A549 (cell line): ENCODE results near the gene CD80. TPM values are rescaled to one million over a fixed set of nuclear protein-coding genes. Genes with fewer than 3 reads are reported as not detected.

Experiments
- ATAC-seq, 2 experiments: fragments of 200-7000 bp in 1 of 2; fragments of >200 bp in 1 of 2; cut with Nextera tagmentation in 1 of 2; cut with Tn5 transposase in 1 of 2; 3 replicates each; pipeline versions ENCODE4 v1.8.0 to v1.9.1; 2018 to 2020; ENCODE audit warnings: mild to moderate bottlenecking in 1 of 2, moderate library complexity in 1 of 2
- CTCF ChIA-PET: fragments of 300-600 bp; sonication (Branson Sonifier 250); formaldehyde crosslinking; extraction: SDS; loops from one replicate; lab custom pipeline; 2021; ENCODE audit warnings: antibody characterized with exemption, inconsistent platforms; lab: Yijun Ruan, JAX
- POLR2A ChIA-PET: fragments of 350-600 bp; formaldehyde crosslinking; extraction: SDS; loops from one replicate; lab custom pipeline; 2021; ENCODE audit warnings: antibody characterized with exemption, inconsistent platforms; lab: Yijun Ruan, JAX
- DNase-seq, 2 experiments: peaks; one replicate each; pipeline versions ENCODE4 v3.0.0 to v3.0.0-alpha.2; 2011 to 2016; ENCODE audit warnings: low read depth in 1 of 2, low spot score in 1 of 2
- FAIRE-seq: peaks from 2 replicates; lab custom pipeline; 2011; peaks lifted over from hg19 to GRCh38; lab: Jason Lieb, UNC
- H3K27ac ChIP-seq, 2 experiments: fragments of >200 bp; sonication (Bioruptor Twin); formaldehyde crosslinking; 3 replicates each; pipeline ENCODE4 v1.5.1; 2016 to 2017
- H3K4me1 ChIP-seq: fragments of >200 bp; sonication (Bioruptor Twin); formaldehyde crosslinking; 3 replicates; pipeline ENCODE4 v1.6.1; 2016
- H3K4me2 ChIP-seq: fragments of >200 bp; sonication (Bioruptor Twin); formaldehyde crosslinking; 3 replicates; pipeline ENCODE4 v1.6.1; 2016
- H3K4me3 ChIP-seq: fragments of >200 bp; sonication (Bioruptor Twin); formaldehyde crosslinking; 3 replicates; pipeline ENCODE4 v1.5.1; 2016
- H3K9me3 ChIP-seq: fragments of >200 bp; sonication (Bioruptor Twin); formaldehyde crosslinking; 3 replicates; pipeline ENCODE4 v1.6.1; 2016
- BHLHE40 ChIP-seq: IDR thresholded peaks from 2 replicates; pipeline ENCODE4 v1.6.1; 2012; ENCODE audit warnings: low read depth, low read length, inconsistent platforms
- CHD2 ChIP-seq: fragments of 150-350 bp; IDR thresholded peaks from 2 replicates; pipeline ENCODE4 v1.6.1; 2014; ENCODE audit warnings: low read length; ENCODE audit not compliant: partially characterized antibody
- MAFK ChIP-seq: fragments of 450-650 bp; IDR thresholded peaks from 2 replicates; pipeline ENCODE4 v1.6.1; 2014; ENCODE audit not compliant: partially characterized antibody
- WGBS: methylation state at CpG from one replicate; pipeline ENCODE4 v1.1.6; 2017; ENCODE audit errors: missing lambda C conversion rate; 5-methylcytosine and 5-hydroxymethylcytosine counted together
- polyA plus RNA-seq, 4 experiments: library from polyadenylated mRNA; depleted of rRNA in 3 of 4; stranded (reverse); fragments of >200 nt; fragmentation: RNase III in 1 of 4; extraction: RNeasy Plus Mini Kit Qiagen cat#74134 plus additional on column Dnase treatment in 1 of 4; gene quantifications; 2 replicates in 3 of 4; 3 replicates in 1 of 4; pipeline ENCODE4 v1.2.3, GENCODE V29; 2011 to 2017
- TF ChIP-seq, protein P1 (sequence below): IDR thresholded peaks from 2 replicates; pipeline ENCODE4 v1.6.1; 2012
- TF ChIP-seq, protein P2 (sequence below): fragments of >200 bp; sonication (Bioruptor Twin); formaldehyde crosslinking; IDR thresholded peaks from 2 replicates; pipeline ENCODE4 v1.6.1; 2016
- TF ChIP-seq, protein P3 (sequence below): fragments of >200 bp; sonication (Bioruptor Twin); formaldehyde crosslinking; IDR thresholded peaks from 3 replicates; pipeline ENCODE4 v1.6.1; 2016
- TF ChIP-seq, protein P4 (sequence below): IDR thresholded peaks from 2 replicates; pipeline ENCODE4 v1.6.1; 2012
- TF ChIP-seq, protein P5 (sequence below): fragments of >200 bp; sonication (Bioruptor Twin); formaldehyde crosslinking; IDR thresholded peaks from 3 replicates; pipeline ENCODE4 v1.5.1; 2016
- TF ChIP-seq, protein P6 (sequence below): fragments of 200-600 bp; sonication (generic); IDR thresholded peaks from 2 replicates; pipeline ENCODE4 v1.6.1; 2016; ENCODE audit warnings: antibody characterized with exemption, mild to moderate bottlenecking, moderate library complexity

CD80 gene
- polyA plus RNA-seq, 2 of the 4 experiments (the other 2 are of a cell fraction): 0.08 TPM; not detected in 1

DNA sequence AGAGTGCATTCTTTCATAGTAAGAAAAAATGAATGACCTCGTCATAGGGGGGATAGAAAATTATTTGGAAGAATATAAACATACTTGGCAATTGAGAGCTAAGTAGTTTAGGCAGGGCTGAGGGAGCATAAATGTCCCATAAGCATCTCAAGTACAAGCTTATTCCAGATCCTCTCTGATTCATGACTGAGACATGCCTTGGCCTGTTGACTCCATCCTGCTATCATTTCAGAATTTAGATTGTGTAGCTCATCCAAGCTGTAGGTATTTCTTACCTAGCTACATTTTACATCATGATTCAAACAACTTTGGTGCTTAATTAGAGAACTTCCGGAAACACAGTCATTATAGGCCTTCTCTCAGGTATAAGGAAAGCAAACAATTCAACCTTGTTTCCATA lies 78.3 kb downstream of the CD80 start:
- no peaks in the 10 kb centered on the region for H3K4me1 ChIP-seq
- no peaks in the 10 kb centered on the region for H3K9me3 ChIP-seq
- no peak overlapping the region for H3K27ac ChIP-seq
- ChIA-PET CTCF (no interaction called here), POLR2A (interaction anchor here (0.6 kb wide), 1 partner anchor 8 kb away, joined by 5 read pairs; no protein-coding TSS in a partner anchor)
- FAIRE-seq (no peak), DNase-seq (no peak), ATAC-seq (no peak)
- no peak overlapping the region for H3K4me2 ChIP-seq
- TF ChIP-seq MAFK (no peak), BHLHE40 (no peak), CHD2 (no peak)
- TF ChIP-seq, protein P1, sequence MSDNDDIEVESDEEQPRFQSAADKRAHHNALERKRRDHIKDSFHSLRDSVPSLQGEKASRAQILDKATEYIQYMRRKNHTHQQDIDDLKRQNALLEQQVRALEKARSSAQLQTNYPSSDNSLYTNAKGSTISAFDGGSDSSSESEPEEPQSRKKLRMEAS: no peak
- TF ChIP-seq, protein P2, sequence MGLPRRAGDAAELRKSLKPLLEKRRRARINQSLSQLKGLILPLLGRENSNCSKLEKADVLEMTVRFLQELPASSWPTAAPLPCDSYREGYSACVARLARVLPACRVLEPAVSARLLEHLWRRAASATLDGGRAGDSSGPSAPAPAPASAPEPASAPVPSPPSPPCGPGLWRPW: no peak
- TF ChIP-seq, protein P3, sequence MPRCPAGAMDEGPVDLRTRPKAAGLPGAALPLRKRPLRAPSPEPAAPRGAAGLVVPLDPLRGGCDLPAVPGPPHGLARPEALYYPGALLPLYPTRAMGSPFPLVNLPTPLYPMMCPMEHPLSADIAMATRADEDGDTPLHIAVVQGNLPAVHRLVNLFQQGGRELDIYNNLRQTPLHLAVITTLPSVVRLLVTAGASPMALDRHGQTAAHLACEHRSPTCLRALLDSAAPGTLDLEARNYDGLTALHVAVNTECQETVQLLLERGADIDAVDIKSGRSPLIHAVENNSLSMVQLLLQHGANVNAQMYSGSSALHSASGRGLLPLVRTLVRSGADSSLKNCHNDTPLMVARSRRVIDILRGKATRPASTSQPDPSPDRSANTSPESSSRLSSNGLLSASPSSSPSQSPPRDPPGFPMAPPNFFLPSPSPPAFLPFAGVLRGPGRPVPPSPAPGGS: no peak
- TF ChIP-seq, protein P4, sequence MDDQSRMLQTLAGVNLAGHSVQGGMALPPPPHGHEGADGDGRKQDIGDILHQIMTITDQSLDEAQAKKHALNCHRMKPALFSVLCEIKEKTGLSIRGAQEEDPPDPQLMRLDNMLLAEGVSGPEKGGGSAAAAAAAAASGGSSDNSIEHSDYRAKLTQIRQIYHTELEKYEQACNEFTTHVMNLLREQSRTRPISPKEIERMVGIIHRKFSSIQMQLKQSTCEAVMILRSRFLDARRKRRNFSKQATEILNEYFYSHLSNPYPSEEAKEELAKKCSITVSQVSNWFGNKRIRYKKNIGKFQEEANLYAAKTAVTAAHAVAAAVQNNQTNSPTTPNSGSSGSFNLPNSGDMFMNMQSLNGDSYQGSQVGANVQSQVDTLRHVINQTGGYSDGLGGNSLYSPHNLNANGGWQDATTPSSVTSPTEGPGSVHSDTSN: no peak
- TF ChIP-seq, protein P5, sequence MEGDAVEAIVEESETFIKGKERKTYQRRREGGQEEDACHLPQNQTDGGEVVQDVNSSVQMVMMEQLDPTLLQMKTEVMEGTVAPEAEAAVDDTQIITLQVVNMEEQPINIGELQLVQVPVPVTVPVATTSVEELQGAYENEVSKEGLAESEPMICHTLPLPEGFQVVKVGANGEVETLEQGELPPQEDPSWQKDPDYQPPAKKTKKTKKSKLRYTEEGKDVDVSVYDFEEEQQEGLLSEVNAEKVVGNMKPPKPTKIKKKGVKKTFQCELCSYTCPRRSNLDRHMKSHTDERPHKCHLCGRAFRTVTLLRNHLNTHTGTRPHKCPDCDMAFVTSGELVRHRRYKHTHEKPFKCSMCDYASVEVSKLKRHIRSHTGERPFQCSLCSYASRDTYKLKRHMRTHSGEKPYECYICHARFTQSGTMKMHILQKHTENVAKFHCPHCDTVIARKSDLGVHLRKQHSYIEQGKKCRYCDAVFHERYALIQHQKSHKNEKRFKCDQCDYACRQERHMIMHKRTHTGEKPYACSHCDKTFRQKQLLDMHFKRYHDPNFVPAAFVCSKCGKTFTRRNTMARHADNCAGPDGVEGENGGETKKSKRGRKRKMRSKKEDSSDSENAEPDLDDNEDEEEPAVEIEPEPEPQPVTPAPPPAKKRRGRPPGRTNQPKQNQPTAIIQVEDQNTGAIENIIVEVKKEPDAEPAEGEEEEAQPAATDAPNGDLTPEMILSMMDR: no peak
- TF ChIP-seq, protein P6, sequence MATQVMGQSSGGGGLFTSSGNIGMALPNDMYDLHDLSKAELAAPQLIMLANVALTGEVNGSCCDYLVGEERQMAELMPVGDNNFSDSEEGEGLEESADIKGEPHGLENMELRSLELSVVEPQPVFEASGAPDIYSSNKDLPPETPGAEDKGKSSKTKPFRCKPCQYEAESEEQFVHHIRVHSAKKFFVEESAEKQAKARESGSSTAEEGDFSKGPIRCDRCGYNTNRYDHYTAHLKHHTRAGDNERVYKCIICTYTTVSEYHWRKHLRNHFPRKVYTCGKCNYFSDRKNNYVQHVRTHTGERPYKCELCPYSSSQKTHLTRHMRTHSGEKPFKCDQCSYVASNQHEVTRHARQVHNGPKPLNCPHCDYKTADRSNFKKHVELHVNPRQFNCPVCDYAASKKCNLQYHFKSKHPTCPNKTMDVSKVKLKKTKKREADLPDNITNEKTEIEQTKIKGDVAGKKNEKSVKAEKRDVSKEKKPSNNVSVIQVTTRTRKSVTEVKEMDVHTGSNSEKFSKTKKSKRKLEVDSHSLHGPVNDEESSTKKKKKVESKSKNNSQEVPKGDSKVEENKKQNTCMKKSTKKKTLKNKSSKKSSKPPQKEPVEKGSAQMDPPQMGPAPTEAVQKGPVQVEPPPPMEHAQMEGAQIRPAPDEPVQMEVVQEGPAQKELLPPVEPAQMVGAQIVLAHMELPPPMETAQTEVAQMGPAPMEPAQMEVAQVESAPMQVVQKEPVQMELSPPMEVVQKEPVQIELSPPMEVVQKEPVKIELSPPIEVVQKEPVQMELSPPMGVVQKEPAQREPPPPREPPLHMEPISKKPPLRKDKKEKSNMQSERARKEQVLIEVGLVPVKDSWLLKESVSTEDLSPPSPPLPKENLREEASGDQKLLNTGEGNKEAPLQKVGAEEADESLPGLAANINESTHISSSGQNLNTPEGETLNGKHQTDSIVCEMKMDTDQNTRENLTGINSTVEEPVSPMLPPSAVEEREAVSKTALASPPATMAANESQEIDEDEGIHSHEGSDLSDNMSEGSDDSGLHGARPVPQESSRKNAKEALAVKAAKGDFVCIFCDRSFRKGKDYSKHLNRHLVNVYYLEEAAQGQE: no peak
- no peak overlapping the region for H3K4me3 ChIP-seq
- 82% methylated on average over 2 of the region's 2 CpGs for WGBS

Other genes starting within 250 kb of the CD80 start
- gene TMEM39A, start 96.0 kb downstream of the CD80 start, polyA plus RNA-seq (2011; rRNA removed): 21.9 and 38.9 TPM in 2 replicates
- gene TMEM39A, start 96.0 kb downstream of the CD80 start, polyA plus RNA-seq (2017; fragmentation: RNase III; extraction: RNeasy Plus Mini Kit Qiagen cat#74134 plus additional on column Dnase treatment): 13.9 to 16.9 TPM (median 15.7 TPM) in 3 replicates
- gene POGLUT1, start 90.7 kb downstream of the CD80 start, polyA plus RNA-seq (2011; rRNA removed): 19.2 and 19.4 TPM in 2 replicates
- gene POGLUT1, start 90.7 kb downstream of the CD80 start, polyA plus RNA-seq (2017; fragmentation: RNase III; extraction: RNeasy Plus Mini Kit Qiagen cat#74134 plus additional on column Dnase treatment): 10.2 to 11.4 TPM (median 11.4 TPM) in 3 replicates
- 127 and 135 TPM in 2 replicates for gene TIMMDC1, start 61.1 kb downstream of the CD80 start, polyA plus RNA-seq (2011; rRNA removed)
- gene TIMMDC1, start 61.1 kb downstream of the CD80 start, polyA plus RNA-seq (2017; fragmentation: RNase III; extraction: RNeasy Plus Mini Kit Qiagen cat#74134 plus additional on column Dnase treatment): 89.8 to 97.0 TPM (median 90.1 TPM) in 3 replicates
- 3.7 and 4.1 TPM in 2 replicates for gene ADPRH, start 19.9 kb upstream of the CD80 start, polyA plus RNA-seq (2011; rRNA removed)
- gene ADPRH, start 19.9 kb upstream of the CD80 start, polyA plus RNA-seq (2017; fragmentation: RNase III; extraction: RNeasy Plus Mini Kit Qiagen cat#74134 plus additional on column Dnase treatment): 3.3 to 4.2 TPM (median 3.8 TPM) in 3 replicates
- 0.18 and 0.41 TPM in 2 replicates for gene PLA1A, start 38.3 kb upstream of the CD80 start, polyA plus RNA-seq (2011; rRNA removed)
- 0.12 to 0.17 TPM (median 0.12 TPM) in 3 replicates for gene PLA1A, start 38.3 kb upstream of the CD80 start, polyA plus RNA-seq (2017; fragmentation: RNase III; extraction: RNeasy Plus Mini Kit Qiagen cat#74134 plus additional on column Dnase treatment)
- gene POPDC2, start 101.0 kb upstream of the CD80 start, polyA plus RNA-seq (2011; rRNA removed): 0.62 and 1.0 TPM in 2 replicates
- gene POPDC2, start 101.0 kb upstream of the CD80 start, polyA plus RNA-seq (2017; fragmentation: RNase III; extraction: RNeasy Plus Mini Kit Qiagen cat#74134 plus additional on column Dnase treatment): 0.17 to 0.74 TPM (median 0.54 TPM) in 3 replicates
- gene COX17, start 117.8 kb upstream of the CD80 start, polyA plus RNA-seq (2011; rRNA removed): 75.7 and 79.0 TPM in 2 replicates
- gene COX17, start 117.8 kb upstream of the CD80 start, polyA plus RNA-seq (2017; fragmentation: RNase III; extraction: RNeasy Plus Mini Kit Qiagen cat#74134 plus additional on column Dnase treatment): 149 to 157 TPM (median 151 TPM) in 3 replicates
- gene CFAP91, start 143.4 kb upstream of the CD80 start, polyA plus RNA-seq (2011; rRNA removed): 1.1 and 1.2 TPM in 2 replicates
- gene CFAP91, start 143.4 kb upstream of the CD80 start, polyA plus RNA-seq (2017; fragmentation: RNase III; extraction: RNeasy Plus Mini Kit Qiagen cat#74134 plus additional on column Dnase treatment): 0.41 to 0.52 TPM (median 0.45 TPM) in 3 replicates
- 0.03 TPM in 1 of 2 replicates, not detected in the other for gene NR1I2, start 222.5 kb upstream of the CD80 start, polyA plus RNA-seq (2011; rRNA removed)
- gene NR1I2, start 222.5 kb upstream of the CD80 start, polyA plus RNA-seq (2017; fragmentation: RNase III; extraction: RNeasy Plus Mini Kit Qiagen cat#74134 plus additional on column Dnase treatment): 0.05 TPM in 1 of 3 replicates, not detected in the others